Neural crest cell (in vitro differentiated cells): ENCODE data around the gene CLRN2. TPM values are rescaled to one million over a fixed set of nuclear protein-coding genes. Genes with fewer than 3 reads are reported as not detected.
A peak's percentile ranks its signal among the peaks of the same experiment; 100 is the strongest.
"Not testable (repeated sequence)": the region's sequence is repeated elsewhere in the genome, so short reads cannot be mapped to it uniquely, and the experiment has no call there.

Experiments used
- DNase-seq: peaks from one replicate; pipeline ENCODE4 v3.0.0; 2021; ENCODE audit warnings: low read depth, mixed read lengths, low spot score
- H3K27ac Mint-ChIP-seq: one replicate; pipeline ENCODE4 v1.8.0; 2021; ENCODE audit warnings: mild to moderate bottlenecking, mixed read lengths; ENCODE audit not compliant: unreplicated experiment
- H3K27me3 Mint-ChIP-seq: 2 replicates; pipeline ENCODE4 v1.8.0; 2021; ENCODE audit warnings: low read depth, mild to moderate bottlenecking, mixed read lengths
- H3K36me3 Mint-ChIP-seq: 2 replicates; pipeline ENCODE4 v1.8.0; 2021; ENCODE audit warnings: low read depth, mild to moderate bottlenecking, mixed read lengths
- H3K4me1 Mint-ChIP-seq: 2 replicates; pipeline ENCODE4 v1.8.0; 2021; ENCODE audit warnings: mixed read lengths
- H3K4me3 Mint-ChIP-seq: one replicate; pipeline ENCODE4 v1.8.0; 2021; ENCODE audit warnings: mild to moderate bottlenecking, mixed read lengths
- H3K9me3 Mint-ChIP-seq: 2 replicates; pipeline ENCODE4 v1.8.0; 2021; ENCODE audit warnings: mixed read lengths
- total RNA-seq: library from RNA; stranded (reverse); gene quantifications from 2 replicates; pipeline ENCODE4 v1.2.1, GENCODE V29; 2021
- TF ChIP-seq, protein P1 (sequence below): fragments of 200-600 bp; sonication (generic); conservative IDR thresholded peaks from 2 replicates; pipeline ENCODE4 v1.5.0; 2021; ENCODE audit warnings: antibody characterized with exemption, mild to moderate bottlenecking

The CLRN2 gene
- total RNA-seq, 1 donor from 2014 or later, result not detected

DNA sequence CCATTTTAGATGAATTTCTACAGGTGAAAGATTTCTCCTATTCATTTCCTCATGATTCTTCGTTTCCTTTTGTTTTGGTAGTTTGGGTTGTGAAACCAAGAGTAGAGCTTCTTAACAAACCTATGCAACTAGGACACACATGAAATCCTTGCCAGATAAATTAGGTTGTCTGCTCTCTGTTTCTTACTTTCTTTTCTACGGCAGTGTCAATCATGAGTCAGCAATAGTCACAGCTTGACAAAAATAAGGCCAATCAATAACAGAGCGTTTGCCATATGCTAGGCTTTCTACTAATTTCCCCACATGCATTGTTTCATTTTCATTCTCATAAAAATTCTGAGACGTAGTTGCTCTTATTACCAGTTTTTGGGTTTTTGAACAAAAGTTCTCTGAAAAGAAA is 20.3 kb downstream of the CLRN2 start:
- no peak overlapping the region for H3K4me3 Mint-ChIP-seq
- TF ChIP-seq, protein P1, sequence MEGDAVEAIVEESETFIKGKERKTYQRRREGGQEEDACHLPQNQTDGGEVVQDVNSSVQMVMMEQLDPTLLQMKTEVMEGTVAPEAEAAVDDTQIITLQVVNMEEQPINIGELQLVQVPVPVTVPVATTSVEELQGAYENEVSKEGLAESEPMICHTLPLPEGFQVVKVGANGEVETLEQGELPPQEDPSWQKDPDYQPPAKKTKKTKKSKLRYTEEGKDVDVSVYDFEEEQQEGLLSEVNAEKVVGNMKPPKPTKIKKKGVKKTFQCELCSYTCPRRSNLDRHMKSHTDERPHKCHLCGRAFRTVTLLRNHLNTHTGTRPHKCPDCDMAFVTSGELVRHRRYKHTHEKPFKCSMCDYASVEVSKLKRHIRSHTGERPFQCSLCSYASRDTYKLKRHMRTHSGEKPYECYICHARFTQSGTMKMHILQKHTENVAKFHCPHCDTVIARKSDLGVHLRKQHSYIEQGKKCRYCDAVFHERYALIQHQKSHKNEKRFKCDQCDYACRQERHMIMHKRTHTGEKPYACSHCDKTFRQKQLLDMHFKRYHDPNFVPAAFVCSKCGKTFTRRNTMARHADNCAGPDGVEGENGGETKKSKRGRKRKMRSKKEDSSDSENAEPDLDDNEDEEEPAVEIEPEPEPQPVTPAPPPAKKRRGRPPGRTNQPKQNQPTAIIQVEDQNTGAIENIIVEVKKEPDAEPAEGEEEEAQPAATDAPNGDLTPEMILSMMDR, result no peak
- no peaks in the 10 kb centered on the region for H3K27me3 Mint-ChIP-seq
- no peaks in the 10 kb centered on the region for H3K36me3 Mint-ChIP-seq
- no peak for DNase-seq
- peaks cover 4% of the 10 kb centered on the region for H3K9me3 Mint-ChIP-seq
- H3K4me1 Mint-ChIP-seq, result no peaks in the 10 kb centered on the region
- H3K27ac Mint-ChIP-seq, result no peak overlapping the region

DNA sequence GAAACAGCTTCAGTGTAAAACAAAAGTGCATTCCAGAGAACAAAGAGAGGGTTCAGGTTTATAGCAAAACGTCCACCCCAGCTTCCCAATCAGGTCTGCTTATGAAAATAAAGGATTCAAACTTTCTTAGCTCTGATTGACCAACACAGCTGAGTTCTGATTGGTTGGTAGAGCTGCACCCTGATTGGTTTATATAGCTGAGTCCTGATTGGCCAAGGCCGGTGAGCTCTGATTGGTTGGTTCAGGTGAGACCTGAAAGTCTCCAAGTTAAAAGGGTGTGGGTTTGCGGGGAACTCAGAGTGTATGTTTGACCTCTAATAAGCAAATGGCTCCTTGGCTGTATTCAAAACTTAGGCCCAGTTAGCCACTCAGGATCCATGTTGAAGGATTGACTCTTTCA is 20.9 kb downstream of the CLRN2 start:
- H3K36me3 Mint-ChIP-seq, result no peaks in the 10 kb centered on the region
- no peaks in the 10 kb centered on the region for H3K27me3 Mint-ChIP-seq
- no peaks in the 10 kb centered on the region for H3K4me1 Mint-ChIP-seq
- H3K27ac Mint-ChIP-seq, result no peak overlapping the region
- no peak overlapping the region for H3K4me3 Mint-ChIP-seq
- TF ChIP-seq, protein P1, result no peak
- no peak for DNase-seq
- peaks cover 4% of the 10 kb centered on the region for H3K9me3 Mint-ChIP-seq

GRCh38 chr4:17537060-17537459 is 22.1 kb downstream of the CLRN2 start:
- H3K9me3 Mint-ChIP-seq, H3K4me3 Mint-ChIP-seq, H3K36me3 Mint-ChIP-seq, H3K4me1 Mint-ChIP-seq, H3K27me3 Mint-ChIP-seq, DNase-seq: not testable (repeated sequence)
- H3K27ac Mint-ChIP-seq, result peak overlapping the region; percentile 50

DNA sequence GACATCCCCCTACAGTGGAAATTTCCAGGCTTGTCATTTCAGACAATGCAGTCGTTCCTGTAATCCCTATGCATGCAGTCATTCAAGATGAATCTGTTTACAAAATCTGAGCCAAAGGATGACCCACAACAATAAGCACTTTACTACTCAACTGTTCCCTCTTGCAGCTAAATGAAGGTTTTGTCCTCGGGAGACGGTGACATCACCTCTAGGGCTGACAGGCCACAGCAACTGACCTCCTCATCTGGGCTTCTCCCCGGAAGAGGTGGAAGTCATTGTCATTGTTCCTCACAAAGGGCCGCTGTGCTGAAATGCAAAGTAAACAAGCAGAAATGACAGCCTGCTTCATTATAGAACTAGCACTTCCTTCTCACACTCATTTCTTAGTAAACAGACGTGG is 29.2 kb downstream of the CLRN2 start:
- H3K9me3 Mint-ChIP-seq, result peaks cover 5% of the 10 kb centered on the region
- H3K4me1 Mint-ChIP-seq, result peaks cover 26% of the 10 kb centered on the region
- H3K4me3 Mint-ChIP-seq, result peak overlapping the region; percentile 17
- no peaks in the 10 kb centered on the region for H3K27me3 Mint-ChIP-seq
- DNase-seq, result peak; percentile 14
- H3K27ac Mint-ChIP-seq, result peak overlapping the region; percentile 90
- TF ChIP-seq, protein P1, result no peak
- H3K36me3 Mint-ChIP-seq, result no peaks in the 10 kb centered on the region

DNA sequence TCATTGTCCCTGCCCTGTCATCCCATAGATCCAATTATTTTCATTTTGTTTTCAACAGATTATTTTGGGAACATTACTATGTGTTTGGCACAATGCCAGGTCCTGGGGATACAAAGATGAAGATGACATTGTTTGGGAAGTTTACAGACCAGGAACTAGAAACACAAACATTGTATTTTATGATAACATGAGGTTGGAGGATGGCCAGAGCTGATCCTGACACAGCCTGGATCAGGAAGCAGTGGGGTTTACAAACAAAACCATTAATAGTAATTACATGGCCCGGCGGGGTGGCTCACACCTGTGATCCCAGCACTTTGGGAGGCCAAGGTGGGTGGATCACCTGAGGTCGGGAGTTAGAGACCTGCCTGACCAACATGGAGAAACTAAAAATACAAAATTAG is 29.9 kb downstream of the CLRN2 start:
- peaks cover 5% of the 10 kb centered on the region for H3K9me3 Mint-ChIP-seq
- no peaks in the 10 kb centered on the region for H3K27me3 Mint-ChIP-seq
- peaks cover 27% of the 10 kb centered on the region for H3K4me1 Mint-ChIP-seq
- H3K4me3 Mint-ChIP-seq, result no peak overlapping the region
- TF ChIP-seq, protein P1, result no peak
- DNase-seq, result no peak
- no peaks in the 10 kb centered on the region for H3K36me3 Mint-ChIP-seq
- H3K27ac Mint-ChIP-seq, result no peak overlapping the region

DNA sequence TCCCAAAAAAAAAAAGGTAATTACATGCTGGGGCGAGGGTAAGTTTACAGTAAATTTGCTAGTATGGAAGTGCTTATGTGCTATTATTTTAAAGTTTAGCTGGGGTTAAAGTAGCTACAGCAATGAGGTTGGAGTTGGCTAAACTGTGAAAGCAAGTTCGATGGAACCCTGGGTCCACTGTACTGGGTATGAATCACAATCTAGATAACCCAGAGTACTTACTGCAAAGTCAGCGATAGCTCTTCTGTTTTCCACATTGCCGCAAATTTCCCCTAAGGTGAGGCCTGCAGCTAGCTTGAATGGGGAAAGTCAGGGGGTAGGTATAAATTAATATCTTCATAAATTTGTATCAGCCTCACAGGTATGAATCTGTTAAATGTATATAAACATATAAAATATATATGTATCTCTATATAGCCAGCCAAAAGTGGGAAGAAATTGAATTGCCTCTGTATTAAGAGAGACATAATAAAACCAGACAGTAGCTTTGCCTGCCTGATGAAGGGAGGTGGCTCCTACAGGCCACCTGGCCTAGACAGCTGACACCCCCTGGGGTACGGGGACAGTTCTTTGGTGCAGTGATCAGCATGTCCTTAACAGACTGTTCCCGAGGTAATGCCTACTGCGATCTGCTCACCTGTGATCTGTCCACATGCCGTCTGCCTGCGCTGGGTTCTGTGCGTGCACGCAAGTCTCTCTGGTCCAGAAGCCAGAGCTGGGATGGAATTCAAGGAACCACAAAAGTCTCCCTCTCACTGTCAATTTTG is 30.6 kb downstream of the CLRN2 start:
- peaks cover 27% of the 10 kb centered on the region for H3K4me1 Mint-ChIP-seq

More for the DNA sequence above, 30.6 kb downstream of the CLRN2 start:
- H3K4me3 Mint-ChIP-seq, result no peak overlapping the region
- peaks cover 5% of the 10 kb centered on the region for H3K9me3 Mint-ChIP-seq
- no peaks in the 10 kb centered on the region for H3K27me3 Mint-ChIP-seq
- no peak for DNase-seq
- TF ChIP-seq, protein P1, result no peak
- H3K36me3 Mint-ChIP-seq, result no peaks in the 10 kb centered on the region
- no peak overlapping the region for H3K27ac Mint-ChIP-seq
